Ishikawa (cell line): Measurements from ENCODE around the gene SHH.

Experiments used
- CEBPB ChIP-seq: IDR thresholded peaks from 2 replicates; pipeline ENCODE4 v1.6.1; 2012
- CREB1 ChIP-seq: IDR thresholded peaks from 2 replicates; pipeline ENCODE4 v1.6.1; 2012; ENCODE audit warnings: low read depth
- EP300 ChIP-seq: IDR thresholded peaks from 2 replicates; pipeline ENCODE4 v1.6.1; 2012; ENCODE audit warnings: borderline replicate concordance
- FOXM1 ChIP-seq: IDR thresholded peaks from 2 replicates; pipeline ENCODE4 v1.6.1; 2012; ENCODE audit warnings: low read depth, borderline replicate concordance
- NFIC ChIP-seq: IDR thresholded peaks from 2 replicates; pipeline ENCODE4 v1.6.1; 2012
- RAD21 ChIP-seq: IDR thresholded peaks from 2 replicates; pipeline ENCODE4 v1.6.1; 2012; ENCODE audit warnings: low read depth
- YY1 ChIP-seq: IDR thresholded peaks from 2 replicates; pipeline ENCODE4 v1.6.1; 2012; ENCODE audit warnings: low read depth
- ZBTB7A ChIP-seq: IDR thresholded peaks from 2 replicates; pipeline ENCODE4 v1.6.1; 2012; ENCODE audit warnings: low read depth
- TF ChIP-seq, protein P1 (sequence below): IDR thresholded peaks from 2 replicates; pipeline ENCODE4 v1.6.1; 2012
- TF ChIP-seq, protein P2 (sequence below): IDR thresholded peaks from 2 replicates; pipeline ENCODE4 v1.6.1; 2012; ENCODE audit warnings: low read depth, mild to moderate bottlenecking

DNA sequence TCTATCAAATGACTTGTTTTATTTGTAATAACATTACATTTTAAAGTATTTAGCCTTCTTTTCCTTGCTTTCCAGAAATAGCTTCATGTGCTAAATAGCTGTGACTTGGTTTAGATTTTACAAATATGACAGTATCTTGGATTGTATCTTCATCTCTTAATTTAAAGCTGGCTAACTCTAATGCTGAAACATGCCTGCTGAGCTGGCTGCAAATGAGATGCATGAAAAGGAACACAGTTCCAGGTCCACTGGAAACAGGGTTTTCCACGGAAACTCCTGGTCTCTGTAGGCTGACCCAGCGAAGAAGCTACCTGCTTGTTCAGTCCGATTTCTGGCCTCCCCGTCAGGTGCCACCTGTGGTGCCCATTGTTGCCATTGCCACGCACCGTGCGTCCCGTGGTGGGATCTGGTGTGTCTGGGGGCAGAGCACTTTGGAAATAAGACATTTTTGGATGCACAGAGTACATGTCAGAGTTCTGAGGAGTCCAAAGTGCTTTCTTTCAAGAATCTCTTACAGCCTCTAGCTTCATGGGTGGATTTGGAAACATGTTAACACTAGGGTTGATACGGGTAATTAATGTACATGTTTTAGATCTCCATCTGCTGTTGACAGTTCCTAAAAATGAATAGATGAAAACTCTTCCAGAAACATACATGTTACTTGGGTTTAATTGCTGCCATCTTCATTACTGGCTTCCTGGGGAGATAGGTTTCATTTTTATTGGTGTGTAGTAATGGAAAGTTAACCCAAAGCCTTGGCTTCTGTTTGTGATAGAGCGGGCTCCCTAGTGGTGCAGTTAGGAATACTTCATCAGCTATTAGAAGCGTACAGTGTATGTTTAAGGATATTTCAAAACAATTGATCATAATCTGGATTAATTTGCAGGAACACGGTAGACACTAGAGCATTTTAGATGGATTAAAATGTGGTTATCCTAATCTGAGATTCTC is 45.0 kb downstream of the SHH start:
- TF ChIP-seq FOXM1 (no peak), NFIC (no peak), EP300 (no peak), RAD21 (no peak), CREB1 (no peak), YY1 (no peak), ZBTB7A (no peak), CEBPB (no peak)
- TF ChIP-seq, protein P1, sequence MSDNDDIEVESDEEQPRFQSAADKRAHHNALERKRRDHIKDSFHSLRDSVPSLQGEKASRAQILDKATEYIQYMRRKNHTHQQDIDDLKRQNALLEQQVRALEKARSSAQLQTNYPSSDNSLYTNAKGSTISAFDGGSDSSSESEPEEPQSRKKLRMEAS = no peak
- TF ChIP-seq, protein P2, sequence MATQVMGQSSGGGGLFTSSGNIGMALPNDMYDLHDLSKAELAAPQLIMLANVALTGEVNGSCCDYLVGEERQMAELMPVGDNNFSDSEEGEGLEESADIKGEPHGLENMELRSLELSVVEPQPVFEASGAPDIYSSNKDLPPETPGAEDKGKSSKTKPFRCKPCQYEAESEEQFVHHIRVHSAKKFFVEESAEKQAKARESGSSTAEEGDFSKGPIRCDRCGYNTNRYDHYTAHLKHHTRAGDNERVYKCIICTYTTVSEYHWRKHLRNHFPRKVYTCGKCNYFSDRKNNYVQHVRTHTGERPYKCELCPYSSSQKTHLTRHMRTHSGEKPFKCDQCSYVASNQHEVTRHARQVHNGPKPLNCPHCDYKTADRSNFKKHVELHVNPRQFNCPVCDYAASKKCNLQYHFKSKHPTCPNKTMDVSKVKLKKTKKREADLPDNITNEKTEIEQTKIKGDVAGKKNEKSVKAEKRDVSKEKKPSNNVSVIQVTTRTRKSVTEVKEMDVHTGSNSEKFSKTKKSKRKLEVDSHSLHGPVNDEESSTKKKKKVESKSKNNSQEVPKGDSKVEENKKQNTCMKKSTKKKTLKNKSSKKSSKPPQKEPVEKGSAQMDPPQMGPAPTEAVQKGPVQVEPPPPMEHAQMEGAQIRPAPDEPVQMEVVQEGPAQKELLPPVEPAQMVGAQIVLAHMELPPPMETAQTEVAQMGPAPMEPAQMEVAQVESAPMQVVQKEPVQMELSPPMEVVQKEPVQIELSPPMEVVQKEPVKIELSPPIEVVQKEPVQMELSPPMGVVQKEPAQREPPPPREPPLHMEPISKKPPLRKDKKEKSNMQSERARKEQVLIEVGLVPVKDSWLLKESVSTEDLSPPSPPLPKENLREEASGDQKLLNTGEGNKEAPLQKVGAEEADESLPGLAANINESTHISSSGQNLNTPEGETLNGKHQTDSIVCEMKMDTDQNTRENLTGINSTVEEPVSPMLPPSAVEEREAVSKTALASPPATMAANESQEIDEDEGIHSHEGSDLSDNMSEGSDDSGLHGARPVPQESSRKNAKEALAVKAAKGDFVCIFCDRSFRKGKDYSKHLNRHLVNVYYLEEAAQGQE = no peak
